GM18951 (cell line): ENCODE data around the gene SS18.
"Not testable (repeated sequence)": the region's sequence is repeated elsewhere in the genome, so short reads cannot be mapped to it uniquely, and the experiment has no call there.

Source experiments
- POLR2A ChIP-seq: IDR thresholded peaks from 4 replicates; pipeline ENCODE4 v1.6.1; 2011; ENCODE audit warnings: mild to moderate bottlenecking; ENCODE audit not compliant: insufficient read length, insufficient read depth; ENCODE audit errors: extremely low read depth
- in situ Hi-C: fragments of 300-500 bp; cut with MboI; formaldehyde crosslinking; loops from one replicate; pipeline ENCODE4 v1.12.0; 2022; ENCODE audit warnings: low sequenced_read_pairs, mixed read lengths, inconsistent platforms; ENCODE audit not compliant: unreplicated experiment

Gene SS18

GRCh38 chr18:26090130-26091046 lies at the start of gene SS18:
TSS of gene SS18 (minus strand) at chr18:26090613. CDS start at chr18:26090569, 44 bp downstream.
- in situ Hi-C loops = no loop called here

GRCh38 chr18:26135548-26135947 lies 45.1 kb upstream of the SS18 start:
- no peak for TF ChIP-seq POLR2A
- in situ Hi-C loops = no loop called here

More at GRCh38 chr18:26090130-26091046, at the start of gene SS18:
- TF ChIP-seq POLR2A = peak; percentile 91

DNA sequence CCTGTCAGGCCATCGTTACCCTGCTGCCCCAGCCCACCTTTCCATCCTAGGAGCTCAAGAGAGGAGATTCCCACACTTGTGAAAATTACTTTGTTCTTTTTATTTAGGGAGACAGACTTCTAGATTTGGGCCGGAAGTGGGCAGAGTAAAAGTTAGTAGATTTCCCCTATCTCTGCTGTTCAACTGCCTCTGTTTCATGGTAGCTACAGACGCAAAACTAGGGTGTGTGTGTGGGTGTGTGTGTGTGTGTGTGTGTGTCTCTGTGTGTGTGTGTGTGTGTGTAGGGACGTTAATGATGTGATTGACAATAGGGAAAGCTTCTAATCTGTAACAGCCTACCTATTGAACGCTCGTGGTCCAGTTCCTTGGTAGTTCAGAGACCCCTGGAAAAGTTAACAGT lies 43.7 kb upstream of the SS18 start:
- no peak for TF ChIP-seq POLR2A
- in situ Hi-C loops = no loop called here

- TF ChIP-seq POLR2A = no peak
- in situ Hi-C loops = no loop called here
Observed at GRCh38 chr18:26133652-26134051, 43.2 kb upstream of the SS18 start, which contains the start of gene PSMA8. TSS of gene PSMA8 (plus strand) at chr18:26133869. CDS start at chr18:26133966, 97 bp downstream.

DNA sequence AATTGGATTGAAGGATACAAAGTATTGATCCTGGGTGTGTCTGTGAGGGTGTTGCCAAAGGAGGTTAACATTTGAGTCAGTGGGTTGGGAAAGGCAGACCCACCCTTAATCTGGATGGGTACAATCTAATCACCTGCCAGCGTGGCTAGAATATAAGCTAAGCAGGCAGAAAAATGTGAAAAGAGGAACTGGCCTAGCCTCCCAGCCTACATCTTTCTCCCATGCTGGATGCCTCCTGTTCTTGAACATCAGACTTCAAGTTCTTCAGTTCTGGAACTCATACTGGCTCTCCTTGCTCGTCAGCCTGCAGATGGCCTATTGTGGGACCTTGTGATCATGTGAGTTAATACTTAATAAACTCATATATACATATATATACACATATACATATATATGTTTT lies 37.8 kb upstream of the SS18 start:
- in situ Hi-C loops = not testable (repeated sequence)

DNA sequence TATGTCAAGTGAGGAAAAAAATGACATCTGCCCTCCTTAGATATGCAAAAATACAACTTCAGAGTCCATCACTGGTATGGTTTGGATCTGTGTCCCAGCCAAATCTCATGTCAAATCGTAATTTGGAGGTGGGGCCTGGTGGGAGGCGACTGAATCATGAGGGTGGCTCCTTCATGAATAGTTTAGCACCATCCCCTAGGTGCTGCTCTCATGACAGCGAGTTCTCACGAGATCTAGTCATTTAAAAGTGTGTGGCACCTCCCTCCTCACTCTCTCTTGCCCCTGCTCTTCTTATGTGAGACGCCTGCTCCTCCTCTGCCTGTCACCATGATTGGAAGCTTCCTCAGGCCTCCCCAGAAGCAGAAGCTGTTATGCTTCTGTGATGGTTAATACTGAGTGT lies 37.4 kb upstream of the SS18 start:
- TF ChIP-seq POLR2A = no peak
- in situ Hi-C loops = no loop called here

- in situ Hi-C loops = not testable (repeated sequence)
Observed at GRCh38 chr18:26121994-26122393, 31.6 kb upstream of the SS18 start.

DNA sequence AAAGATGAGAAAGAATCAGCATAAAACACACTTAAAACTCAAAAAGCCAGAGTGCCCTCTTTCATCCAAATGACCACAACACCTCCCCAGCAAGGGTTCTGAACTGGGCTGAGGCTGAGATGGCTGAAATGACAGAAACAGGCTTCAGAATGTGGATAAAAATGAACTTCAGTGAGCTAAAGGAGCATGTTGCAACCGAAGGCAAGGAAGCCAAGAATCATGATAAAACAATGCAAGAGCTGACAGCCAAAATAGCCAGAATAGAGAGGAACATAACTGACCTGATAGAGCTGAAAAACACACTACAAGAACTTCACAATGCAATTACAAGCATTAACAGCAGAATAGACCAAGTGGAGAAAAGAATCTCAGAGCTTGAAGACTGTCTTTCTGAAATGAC lies 31.1 kb upstream of the SS18 start:
- in situ Hi-C loops = no loop called here
- no peak for TF ChIP-seq POLR2A

- in situ Hi-C loops = no loop called here
- no peak for TF ChIP-seq POLR2A
Observed at GRCh38 chr18:26119246-26119645, 28.8 kb upstream of the SS18 start.

DNA sequence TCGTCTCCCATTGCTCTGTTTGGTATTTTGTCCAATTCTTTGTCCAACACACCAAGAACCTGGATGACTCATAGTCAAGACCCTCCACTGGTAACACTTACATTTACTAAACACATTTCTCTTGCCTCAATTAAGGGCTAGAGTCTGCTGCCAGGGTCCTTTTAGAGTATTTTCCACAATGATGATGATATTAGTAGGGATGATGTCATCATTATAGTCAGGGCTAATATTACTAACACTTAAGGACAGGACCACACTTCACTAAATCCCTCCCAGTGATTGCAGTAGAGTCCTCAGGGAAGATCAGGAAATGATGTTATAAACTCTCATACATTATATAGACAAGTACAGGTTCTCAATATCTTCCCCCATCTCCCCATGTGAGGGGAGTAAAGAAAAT lies 13.6 kb upstream of the SS18 start:
- TF ChIP-seq POLR2A = no peak
- in situ Hi-C loops = no loop called here

DNA sequence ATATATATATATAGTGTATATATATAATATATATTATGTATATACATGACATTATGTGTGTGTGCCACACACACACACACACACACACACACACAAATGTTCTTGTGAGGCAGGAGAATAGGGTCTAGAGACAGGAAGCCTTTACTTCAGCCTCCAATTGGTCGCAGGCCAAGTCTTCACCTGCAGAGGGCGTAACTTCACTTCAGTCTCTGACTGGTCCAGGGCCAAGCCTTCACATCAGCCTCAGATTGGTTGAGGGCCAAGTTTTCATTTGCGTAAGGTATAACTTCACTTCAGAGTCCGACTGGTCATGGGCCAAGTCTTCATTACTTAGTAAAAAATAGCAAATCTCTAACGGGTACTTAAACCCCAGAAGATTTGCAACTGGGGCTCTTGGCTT lies 13.2 kb upstream of the SS18 start:
- in situ Hi-C loops = no loop called here
- TF ChIP-seq POLR2A = no peak

- TF ChIP-seq POLR2A = no peak
Observed at GRCh38 chr18:26097563-26097962, 7.2 kb upstream of the SS18 start.

GRCh38 chr18:26096852-26097251 lies 6.4 kb upstream of the SS18 start:
- in situ Hi-C loops = no loop called here
- TF ChIP-seq POLR2A = no peak

More at GRCh38 chr18:26097563-26097962, 7.2 kb upstream of the SS18 start:
- in situ Hi-C loops = no loop called here

DNA sequence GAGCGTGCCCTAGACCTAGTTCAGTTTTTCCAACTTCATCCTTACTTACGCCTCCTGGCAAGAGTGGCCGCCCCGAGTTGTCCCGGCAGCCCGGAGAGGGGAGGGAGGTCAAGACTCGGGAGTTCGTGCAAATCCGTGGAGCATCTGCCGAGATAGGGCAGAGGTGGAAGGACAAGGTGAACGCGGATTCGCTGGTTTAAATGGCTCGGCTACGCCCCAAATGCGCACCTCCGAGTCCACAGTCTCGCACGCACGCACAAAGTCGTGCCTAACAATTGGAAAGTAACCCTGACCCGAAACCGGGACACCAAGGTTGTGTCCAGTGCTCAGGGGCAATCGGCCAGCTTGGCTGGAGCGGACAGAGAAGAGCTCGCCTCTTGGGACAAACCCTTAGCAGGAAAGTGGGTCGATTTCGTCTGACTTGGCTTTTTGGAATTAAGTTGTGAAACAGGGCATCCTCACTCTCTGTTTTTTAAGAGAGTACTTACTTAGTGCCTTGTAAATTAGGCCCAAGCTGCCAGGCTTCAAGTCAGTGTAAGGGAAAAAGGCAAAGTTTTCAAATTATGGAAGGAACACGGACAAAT lies 726 bp upstream of the SS18 start:
- in situ Hi-C loops = no loop called here
- peak; percentile 17 for TF ChIP-seq POLR2A
